Measurements from ENCODE around the gene OR5C1.
"Not testable (repeated sequence)": the region's sequence is repeated elsewhere in the genome, so short reads cannot be mapped to it uniquely, and the experiment has no call there.

OR5C1 gene

DNA sequence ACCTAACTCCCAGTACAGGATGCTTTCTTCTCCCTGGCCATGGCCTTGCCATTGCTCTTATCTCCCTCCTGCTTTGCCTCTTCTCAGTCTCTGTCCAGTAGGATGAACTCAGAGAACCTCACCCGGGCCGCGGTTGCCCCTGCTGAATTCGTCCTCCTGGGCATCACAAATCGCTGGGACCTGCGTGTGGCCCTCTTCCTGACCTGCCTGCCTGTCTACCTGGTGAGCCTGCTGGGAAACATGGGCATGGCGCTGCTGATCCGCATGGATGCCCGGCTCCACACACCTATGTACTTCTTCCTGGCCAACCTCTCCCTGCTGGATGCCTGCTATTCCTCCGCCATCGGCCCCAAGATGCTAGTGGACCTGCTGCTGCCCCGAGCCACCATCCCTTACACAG, at the start of gene OR5C1:
Gene OR5C1 (plus strand): TSS at position 103 of the 400 bp plus-strand sequence. CDS start 0 bp downstream, at position 103.
- no peak for DNase-seq

DNA sequence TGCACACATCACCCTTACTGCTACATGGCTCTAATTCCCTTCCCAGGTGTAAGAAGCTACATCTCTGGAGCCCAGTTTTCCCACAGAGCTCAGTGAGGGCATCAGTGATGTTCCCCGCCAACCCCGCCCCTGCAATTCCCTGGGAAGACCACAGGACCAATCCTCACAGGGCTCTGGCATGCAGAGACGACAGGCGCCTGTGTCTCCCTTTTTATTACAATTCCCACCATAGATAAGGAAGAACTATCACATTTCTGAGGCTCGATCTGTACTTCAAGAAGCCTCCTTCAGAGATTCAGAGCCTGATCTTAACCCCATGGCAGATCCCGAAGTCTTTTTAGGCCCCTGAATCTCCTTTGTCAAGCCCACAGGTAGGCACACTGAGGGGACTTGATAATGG, 46.7 kb upstream of the OR5C1 start, which contains the start of gene OR1L6:
Gene OR1L6 (plus strand): TSS at position 301 of the 400 bp plus-strand sequence. CDS start 7,545 bp downstream, outside the sequence.
- DNase-seq: no peak

DNA sequence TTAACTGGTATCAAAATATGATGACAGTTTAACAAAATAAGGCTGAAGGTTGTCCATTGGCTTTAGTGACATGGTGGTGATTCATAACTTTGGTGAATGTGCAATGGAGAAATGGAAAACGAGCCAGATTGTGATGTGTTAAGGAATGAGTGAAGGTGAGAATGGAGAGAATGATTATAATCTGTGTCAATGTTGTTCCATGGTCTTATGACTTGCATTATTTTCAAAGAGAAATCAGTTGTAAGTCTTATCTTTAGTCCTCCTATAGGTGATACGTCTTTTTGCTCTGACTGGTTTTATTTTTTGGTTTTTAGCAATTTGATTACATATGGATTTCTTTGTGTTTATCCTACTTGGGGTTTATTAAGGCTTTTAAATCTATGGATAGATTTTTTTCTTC, 33.9 kb upstream of the OR5C1 start:
- DNase-seq: no peak

- DNase-seq: no peak
These were observed 20.9 kb upstream of the OR5C1 start for GRCh38 chr9:122767817-122768216.

- no peak for DNase-seq
These were observed 11.7 kb upstream of the OR5C1 start for GRCh38 chr9:122777052-122777451.

DNA sequence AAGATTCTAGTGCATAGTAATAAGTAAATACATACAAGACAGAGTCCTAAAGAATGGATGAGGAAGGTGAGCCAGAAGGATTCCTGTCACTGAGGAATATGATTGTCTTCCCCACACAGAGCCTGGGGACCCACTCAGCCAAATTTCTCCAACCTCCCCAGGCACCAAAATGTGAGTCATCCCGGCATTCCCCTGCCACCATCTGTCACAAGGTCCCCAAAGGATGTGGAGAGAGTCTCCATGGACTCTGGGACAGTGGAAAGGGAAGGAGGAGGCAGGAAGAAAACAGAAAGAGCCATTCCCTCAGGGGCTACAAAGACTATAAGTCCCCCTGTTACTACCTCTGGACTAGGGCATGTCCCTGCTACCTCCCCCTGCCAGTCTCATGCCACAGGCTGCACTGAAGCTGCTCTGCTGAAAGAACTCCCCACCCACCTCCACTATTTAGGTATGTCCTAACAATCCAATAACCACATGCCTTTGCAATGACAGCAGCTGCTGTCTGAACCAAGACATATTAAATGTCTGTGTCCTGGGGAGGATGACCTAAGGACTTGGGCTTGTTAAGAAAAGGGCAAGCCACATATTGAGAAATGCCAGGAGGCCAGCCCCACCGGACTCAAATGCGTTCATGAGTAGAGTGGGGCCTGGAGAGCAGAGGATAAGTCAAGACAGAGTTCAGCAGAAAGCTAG, 10.7 kb upstream of the OR5C1 start:
- no peak for DNase-seq

- DNase-seq: no peak
These were observed 9.6 kb upstream of the OR5C1 start for GRCh38 chr9:122779181-122779580.

GRCh38 chr9:122780026-122780425, 8.7 kb upstream of the OR5C1 start:
- DNase-seq: no peak

DNA sequence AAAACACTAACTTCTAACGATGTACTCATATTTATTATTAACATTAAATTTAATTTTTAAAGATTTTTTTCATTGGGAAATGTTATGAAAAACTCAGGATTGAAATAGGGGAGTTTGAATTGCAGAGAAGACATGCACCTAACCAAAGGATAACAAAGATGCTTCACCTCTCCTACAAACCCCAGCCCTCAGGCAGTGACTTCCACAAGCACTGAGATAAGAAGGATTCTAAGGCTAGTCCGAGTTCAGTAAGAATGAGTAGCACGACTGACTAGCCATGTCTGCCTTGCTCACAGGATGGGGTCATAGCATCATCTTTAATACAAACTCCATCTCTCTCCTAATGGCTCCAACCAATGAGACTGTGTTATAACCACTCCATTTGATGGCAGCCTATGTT, 7.1 kb upstream of the OR5C1 start:
- no peak for DNase-seq

- no peak for DNase-seq
These were observed 3.5 kb upstream of the OR5C1 start for GRCh38 chr9:122785269-122785668.

DNA sequence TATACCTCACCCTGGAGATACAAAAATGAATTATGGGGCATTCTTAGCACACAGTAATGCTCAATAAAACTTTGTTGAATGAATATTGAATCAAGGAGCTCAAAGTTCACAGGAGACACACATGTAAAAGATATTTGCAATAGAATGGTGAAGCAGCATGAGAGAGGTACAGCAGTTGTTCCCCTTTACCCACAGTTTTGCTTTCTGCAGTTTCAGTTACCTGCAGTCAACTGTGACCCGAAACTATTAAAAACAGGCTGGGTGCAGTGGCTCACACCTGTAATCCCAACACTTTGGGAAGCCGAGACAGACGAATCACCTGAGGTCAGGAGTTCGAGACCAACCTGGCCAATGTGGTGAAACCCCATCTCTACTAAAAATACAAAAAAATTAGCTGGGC, 2.4 kb upstream of the OR5C1 start:
- no peak for DNase-seq

DNA sequence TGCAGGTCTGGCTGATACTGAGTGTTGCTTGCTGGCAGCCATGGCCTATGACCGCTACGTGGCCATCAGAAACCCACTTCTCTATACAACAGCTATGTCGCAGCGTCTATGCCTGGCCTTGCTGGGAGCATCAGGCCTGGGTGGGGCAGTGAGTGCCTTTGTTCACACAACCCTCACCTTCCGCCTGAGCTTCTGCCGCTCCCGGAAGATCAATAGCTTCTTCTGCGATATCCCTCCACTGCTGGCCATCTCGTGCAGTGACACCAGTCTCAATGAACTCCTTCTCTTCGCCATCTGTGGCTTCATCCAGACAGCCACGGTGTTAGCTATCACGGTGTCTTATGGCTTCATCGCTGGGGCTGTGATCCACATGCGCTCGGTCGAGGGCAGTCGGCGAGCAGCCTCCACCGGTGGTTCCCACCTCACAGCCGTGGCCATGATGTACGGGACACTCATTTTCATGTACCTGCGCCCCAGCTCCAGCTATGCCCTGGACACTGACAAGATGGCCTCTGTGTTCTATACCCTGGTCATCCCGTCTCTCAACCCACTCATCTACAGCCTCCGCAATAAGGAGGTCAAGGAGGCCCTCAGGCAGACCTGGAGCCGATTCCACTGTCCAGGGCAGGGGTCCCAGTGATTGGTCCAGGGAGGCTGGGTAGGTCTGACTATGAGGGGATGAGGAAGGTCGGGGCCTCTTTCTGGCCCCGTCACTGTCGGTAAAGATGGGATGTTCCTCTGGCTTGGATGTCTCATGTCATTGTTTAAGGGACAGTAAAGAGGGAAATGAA, 718 bp downstream of the OR5C1 start:
- no peak for DNase-seq

DNA sequence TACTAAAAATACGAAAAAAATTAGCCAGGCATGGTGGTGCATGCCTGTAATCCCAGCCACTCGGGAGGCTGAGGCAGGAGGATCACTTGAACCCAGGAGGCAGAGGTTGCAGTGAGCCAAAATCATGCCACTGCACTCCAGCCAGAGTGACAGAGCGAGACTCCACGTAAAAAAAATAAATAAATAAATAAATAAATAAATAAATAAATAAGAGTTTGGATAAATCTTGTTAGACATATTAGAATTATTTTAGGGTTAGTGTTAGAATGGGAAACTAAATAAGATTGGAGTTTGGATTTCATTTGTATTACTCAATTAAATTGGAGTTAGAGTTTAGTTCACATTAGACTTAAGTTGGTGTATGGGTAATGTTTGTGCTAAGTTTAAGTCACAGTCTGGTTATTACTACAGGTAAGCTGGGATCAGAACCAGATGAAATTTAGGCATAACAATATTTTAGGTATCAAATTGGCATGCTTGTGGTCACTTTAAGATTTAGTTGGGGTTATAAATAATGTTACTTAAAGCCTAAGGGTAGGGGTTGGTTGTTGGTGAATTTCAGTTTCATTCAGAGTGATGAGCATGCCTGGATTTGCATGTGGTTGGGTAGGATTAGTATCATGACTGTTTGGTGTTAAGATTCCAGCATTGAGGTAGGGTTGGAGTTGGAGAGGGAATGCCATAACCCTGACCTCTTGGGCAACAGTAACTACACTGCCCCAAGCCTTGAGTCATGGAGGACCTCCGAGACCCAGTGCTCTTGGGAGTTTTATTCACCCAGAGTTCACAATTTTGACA, 3.3 kb downstream of the OR5C1 start:
- DNase-seq: no peak

- DNase-seq: no peak
These were observed 8.8 kb downstream of the OR5C1 start for GRCh38 chr9:122797316-122798063.

- DNase-seq: no peak
These were observed 11.6 kb downstream of the OR5C1 start, which contains the start of gene OR1K1 for GRCh38 chr9:122800066-122801060. OR1K1 (plus strand) TSS chr9:122800123; CDS start chr9:122800123, 0 bp downstream.

- no peak for DNase-seq
These were observed 17.9 kb downstream of the OR5C1 start for GRCh38 chr9:122806661-122807060.

DNA sequence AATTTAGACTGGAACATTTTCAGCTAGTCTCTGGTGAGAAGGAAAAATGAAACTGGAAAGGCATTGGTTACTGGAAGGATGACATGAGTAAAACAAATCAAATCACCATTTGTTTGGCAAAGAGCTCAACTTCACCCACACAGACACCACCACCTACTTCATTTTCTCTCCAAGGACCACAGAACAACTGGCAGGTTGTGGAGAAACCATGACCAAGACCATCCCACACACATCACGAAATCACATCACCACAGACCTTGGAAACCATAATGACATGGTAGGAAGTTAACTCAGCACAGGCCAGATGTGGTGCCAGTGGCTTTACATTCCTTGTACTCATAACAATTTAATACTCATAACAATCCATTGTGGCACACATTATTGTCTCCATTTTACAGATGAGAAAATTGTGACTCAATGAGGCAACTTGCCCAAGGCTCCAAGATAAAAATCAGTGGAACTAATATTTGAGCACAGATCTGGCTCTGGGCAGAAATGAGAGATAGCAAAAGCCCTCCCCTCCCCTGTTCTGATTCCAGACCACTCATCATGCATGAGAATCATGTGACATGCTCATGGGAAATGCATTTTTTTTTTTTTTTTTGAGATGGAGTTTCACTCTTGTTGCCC, 18.7 kb downstream of the OR5C1 start:
- no peak for DNase-seq

DNA sequence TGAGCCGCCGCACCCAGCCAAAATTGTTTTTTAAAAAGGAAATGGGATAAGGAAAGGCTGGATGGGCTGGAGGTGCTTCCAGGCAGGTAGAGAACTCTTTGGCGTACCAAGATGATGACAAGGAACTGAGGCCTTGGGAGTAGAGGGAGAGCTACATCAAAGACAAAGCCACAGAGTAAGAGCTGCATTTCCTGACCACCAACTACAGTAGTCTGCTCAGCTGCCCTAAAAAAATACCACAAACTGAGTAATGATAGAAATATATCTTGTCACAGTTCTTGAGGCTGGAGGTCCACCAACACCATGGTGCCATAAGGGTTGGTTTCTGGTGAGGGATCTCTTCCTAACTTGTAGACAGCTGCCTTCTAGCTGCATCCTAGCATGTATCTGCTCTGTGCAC, 19.4 kb downstream of the OR5C1 start:
- DNase-seq: no peak

DNA sequence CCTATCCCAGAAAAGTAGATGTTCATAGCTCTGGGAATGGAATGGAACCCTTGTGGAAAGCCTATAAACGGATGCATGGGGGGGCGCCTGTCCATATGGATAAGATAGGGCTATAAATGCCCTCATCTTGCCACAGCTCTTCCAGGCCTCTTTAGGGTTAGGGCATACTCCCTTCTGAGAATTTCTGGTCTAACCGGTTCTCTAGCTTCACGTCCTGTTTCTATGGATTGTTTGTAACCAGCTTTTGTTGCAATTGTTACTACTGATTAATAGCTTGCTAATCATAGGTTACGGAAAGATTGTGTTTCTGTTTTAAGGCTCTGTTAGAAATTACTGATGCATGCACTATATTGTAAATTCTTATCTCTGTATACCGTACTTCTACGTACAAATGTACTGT, 20.5 kb downstream of the OR5C1 start:
- not testable (repeated sequence) for DNase-seq

GRCh38 chr9:122810306-122810946, 21.7 kb downstream of the OR5C1 start:
- DNase-seq: peak; percentile 55 to 77 (median 58)

Measured in stimulated activated naive CD4-positive, alpha-beta T cell (primary cell).